Fibroblast of the aortic adventitia (primary cell): ENCODE measurements around the gene SAMD14. TPM values are rescaled to one million over a fixed set of nuclear protein-coding genes. Genes with fewer than 3 reads are reported as not detected.
A peak's percentile ranks its signal among the peaks of the same experiment; 100 is the strongest.

ENCODE experiments used
- DNase-seq: peaks from one replicate; pipeline ENCODE4 v3.0.0-alpha.2; 2010; ENCODE audit warnings: low read depth
- H3K4me3 ChIP-seq: 2 replicates; pipeline ENCODE4 v1.5.1; 2011; ENCODE audit warnings: low read depth, mild to moderate bottlenecking, control low read depth, low read length, moderate library complexity
- total RNA-seq: library from RNA; depleted of rRNA; stranded (reverse); fragments of >200 nt; gene quantifications from 2 replicates; pipeline ENCODE4 v1.2.3, GENCODE V29; 2012; ENCODE audit warnings: low replicate concordance
- TF ChIP-seq, protein P1 (sequence below): IDR thresholded peaks from 2 replicates; pipeline ENCODE4 v1.5.1; 2011; ENCODE audit warnings: mild to moderate bottlenecking, low read length, control low read depth, inconsistent platforms; ENCODE audit not compliant: insufficient read depth

SAMD14 gene
- total RNA-seq, 1 donor: 1.6 TPM

DNA sequence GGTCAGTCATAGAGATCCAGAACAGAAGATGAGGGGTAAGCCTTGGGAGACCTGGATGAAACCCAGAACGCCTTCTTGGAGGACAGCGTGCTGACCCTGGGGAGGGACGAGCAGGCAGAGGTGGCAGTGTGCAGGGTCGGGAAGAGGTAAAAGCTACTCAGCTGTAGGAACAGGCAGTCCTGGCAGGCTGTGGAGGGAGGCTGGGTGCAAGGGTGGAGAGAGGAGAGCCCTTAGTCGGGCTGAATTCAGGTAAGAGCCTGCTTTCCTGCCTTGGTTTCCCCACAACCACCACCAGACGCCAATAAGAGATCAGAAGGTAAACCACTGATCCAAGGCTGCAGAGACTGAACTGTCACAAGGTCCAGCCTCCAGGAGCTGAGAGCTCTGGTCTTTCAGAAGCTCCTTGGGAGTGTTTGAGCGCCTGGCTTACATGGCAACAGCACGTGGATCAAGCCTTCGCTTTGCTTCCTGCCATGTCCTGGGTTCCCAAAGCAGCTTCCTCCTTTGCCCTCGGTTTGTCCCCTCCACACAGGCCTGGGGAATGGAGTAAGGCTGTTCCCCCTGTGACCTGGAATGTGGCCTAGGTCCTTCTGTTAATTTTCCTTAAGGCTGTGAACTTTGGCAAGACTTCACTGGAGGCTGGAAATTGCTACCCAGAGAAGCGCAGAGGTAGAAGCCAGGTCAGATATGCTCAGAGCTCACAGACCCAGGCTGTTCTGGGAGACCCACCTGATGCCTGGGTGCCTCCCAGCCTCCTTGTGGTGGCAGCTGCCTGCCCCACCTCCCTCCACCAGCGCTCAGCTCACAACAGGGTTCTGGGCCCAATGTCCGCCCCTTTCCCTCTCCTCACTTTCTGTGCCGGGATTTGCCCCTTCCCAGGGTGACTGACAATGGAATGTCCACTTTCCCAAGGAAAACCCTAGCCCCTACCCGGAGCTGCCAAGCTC is 38.7 kb downstream of the SAMD14 start:
- no peak overlapping the region for H3K4me3 ChIP-seq
- DNase-seq: no peak
- TF ChIP-seq, protein P1, sequence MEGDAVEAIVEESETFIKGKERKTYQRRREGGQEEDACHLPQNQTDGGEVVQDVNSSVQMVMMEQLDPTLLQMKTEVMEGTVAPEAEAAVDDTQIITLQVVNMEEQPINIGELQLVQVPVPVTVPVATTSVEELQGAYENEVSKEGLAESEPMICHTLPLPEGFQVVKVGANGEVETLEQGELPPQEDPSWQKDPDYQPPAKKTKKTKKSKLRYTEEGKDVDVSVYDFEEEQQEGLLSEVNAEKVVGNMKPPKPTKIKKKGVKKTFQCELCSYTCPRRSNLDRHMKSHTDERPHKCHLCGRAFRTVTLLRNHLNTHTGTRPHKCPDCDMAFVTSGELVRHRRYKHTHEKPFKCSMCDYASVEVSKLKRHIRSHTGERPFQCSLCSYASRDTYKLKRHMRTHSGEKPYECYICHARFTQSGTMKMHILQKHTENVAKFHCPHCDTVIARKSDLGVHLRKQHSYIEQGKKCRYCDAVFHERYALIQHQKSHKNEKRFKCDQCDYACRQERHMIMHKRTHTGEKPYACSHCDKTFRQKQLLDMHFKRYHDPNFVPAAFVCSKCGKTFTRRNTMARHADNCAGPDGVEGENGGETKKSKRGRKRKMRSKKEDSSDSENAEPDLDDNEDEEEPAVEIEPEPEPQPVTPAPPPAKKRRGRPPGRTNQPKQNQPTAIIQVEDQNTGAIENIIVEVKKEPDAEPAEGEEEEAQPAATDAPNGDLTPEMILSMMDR: no peak

GRCh38 chr17:50090071-50090470 is 39.9 kb downstream of the SAMD14 start:
- H3K4me3 ChIP-seq: no peak overlapping the region
- TF ChIP-seq, protein P1: no peak
- DNase-seq: no peak

DNA sequence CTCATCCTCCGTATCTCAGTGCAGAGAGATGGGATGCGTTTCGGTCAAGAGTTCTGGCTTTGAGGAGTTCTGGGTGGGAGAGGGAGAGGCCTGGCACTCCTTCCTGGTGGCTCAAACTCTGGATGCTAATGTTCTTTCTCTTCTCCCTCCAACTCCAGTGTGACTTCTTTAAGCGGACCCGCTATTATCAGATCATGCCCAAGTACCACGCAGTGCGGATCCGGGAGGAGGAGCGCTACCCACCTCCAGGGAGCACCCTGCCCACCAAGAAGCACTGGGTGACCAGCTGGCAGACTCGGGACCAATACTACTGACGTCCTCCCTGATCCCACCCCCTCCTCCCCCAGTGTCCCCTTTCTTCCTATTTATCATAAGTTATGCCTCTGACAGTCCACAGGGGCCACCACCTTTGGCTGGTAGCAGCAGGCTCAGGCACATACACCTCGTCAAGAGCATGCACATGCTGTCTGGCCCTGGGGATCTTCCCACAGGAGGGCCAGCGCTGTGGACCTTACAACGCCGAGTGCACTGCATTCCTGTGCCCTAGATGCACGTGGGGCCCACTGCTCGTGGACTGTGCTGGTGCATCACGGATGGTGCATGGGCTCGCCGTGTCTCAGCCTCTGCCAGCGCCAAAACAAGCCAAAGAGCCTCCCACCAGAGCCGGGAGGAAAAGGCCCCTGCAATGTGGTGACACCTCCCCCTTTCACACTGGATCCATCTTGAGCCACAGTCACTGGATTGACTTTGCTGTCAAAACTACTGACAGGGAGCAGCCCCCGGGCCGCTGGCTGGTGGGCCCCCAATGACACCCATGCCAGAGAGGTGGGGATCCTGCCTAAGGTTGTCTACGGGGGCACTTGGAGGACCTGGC is 40.8 kb downstream of the SAMD14 start:
- no peak overlapping the region for H3K4me3 ChIP-seq
- no peak for DNase-seq
- TF ChIP-seq, protein P1: no peak

- H3K4me3 ChIP-seq: no peak overlapping the region
- TF ChIP-seq, protein P1: no peak
- DNase-seq: no peak
Measured at GRCh38 chr17:50087912-50088405, 42.0 kb downstream of the SAMD14 start.

GRCh38 chr17:50087246-50087911 is 42.6 kb downstream of the SAMD14 start:
- TF ChIP-seq, protein P1: peak; percentile 95
- no peak overlapping the region for H3K4me3 ChIP-seq
- DNase-seq: peak; percentile 73

GRCh38 chr17:50081757-50082156 is 48.2 kb downstream of the SAMD14 start:
- no peak overlapping the region for H3K4me3 ChIP-seq
- TF ChIP-seq, protein P1: no peak
- DNase-seq: no peak
